Measurements from ENCODE around the gene NAT8L. TPM values are rescaled to one million over a fixed set of nuclear protein-coding genes. Genes with fewer than 3 reads are reported as not detected.
A peak's percentile ranks its signal among the peaks of the same experiment; 100 is the strongest.

NAT8L gene
- total and polyA plus RNA-seq, 2 experiments from 2014 or later, result 1.5 to 2.7 TPM

- no peak overlapping the region for H3K27ac ChIP-seq
- peak overlapping the region; percentile 19 for H2AFZ ChIP-seq
- H3K79me2 ChIP-seq, result no peaks in the 10 kb centered on the region
- no peaks in the 10 kb centered on the region for H4K20me1 ChIP-seq (ENCODE audit: insufficient read depth, poor library complexity, severe bottlenecking)
- no peaks in the 10 kb centered on the region for H3K4me1 ChIP-seq (ENCODE audit: insufficient read depth)
- no peaks in the 10 kb centered on the region for H3K9me3 ChIP-seq (ENCODE audit: low read depth)
- H3K4me3 ChIP-seq, result peak overlapping the region; percentile 85
- TF ChIP-seq EZH2phosphoT487 (IDR thresholded peaks at IDR 0.05; ENCODE audit: low read depth, severe bottlenecking, unreplicated experiment) (no peak), EZH2 (IDR thresholded peaks at IDR 0.05; ENCODE audit: borderline replicate concordance) (peak; percentile 12), CTCF (IDR thresholded peaks at IDR 0.05; ENCODE audit: poor library complexity) (no peak)
- H3K4me2 ChIP-seq, result peak overlapping the region; percentile 88
- H3K27me3 ChIP-seq, result peaks cover 28% of the 10 kb centered on the region
- peak; percentile 38 for DNase-seq (ENCODE audit: low spot score)
- 2% methylated on average over 43 of the region's 93 CpGs for WGBS (ENCODE audit: low lambda C conversion rate, missing lambda C conversion rate)
- no peaks in the 10 kb centered on the region for H3K36me3 ChIP-seq (replicated peaks; ENCODE audit: insufficient read depth, low read depth)
- H3K9me2 ChIP-seq (replicated peaks; ENCODE audit: insufficient read depth), result no peaks in the 10 kb centered on the region
Observed at GRCh38 chr4:2058264-2059045, 672 bp upstream of the NAT8L start.

- H3K4me3 ChIP-seq, result no peak overlapping the region
- H3K27me3 ChIP-seq, result peaks cover 28% of the 10 kb centered on the region
- no peaks in the 10 kb centered on the region for H3K79me2 ChIP-seq
- H4K20me1 ChIP-seq (ENCODE audit: insufficient read depth, poor library complexity, severe bottlenecking), result no peaks in the 10 kb centered on the region
- H3K4me2 ChIP-seq, result peak overlapping the region; percentile 73
- no peaks in the 10 kb centered on the region for H3K9me2 ChIP-seq (replicated peaks; ENCODE audit: insufficient read depth)
- DNase-seq (ENCODE audit: low spot score), result peak; percentile 53
- H3K36me3 ChIP-seq (replicated peaks; ENCODE audit: insufficient read depth, low read depth), result no peaks in the 10 kb centered on the region
- no peak overlapping the region for H2AFZ ChIP-seq
- no peak overlapping the region for H3K27ac ChIP-seq
- no peaks in the 10 kb centered on the region for H3K9me3 ChIP-seq (ENCODE audit: low read depth)
- no peak for TF ChIP-seq EZH2phosphoT487 (IDR thresholded peaks at IDR 0.05; ENCODE audit: low read depth, severe bottlenecking, unreplicated experiment)
- TF ChIP-seq CTCF (IDR thresholded peaks at IDR 0.05; ENCODE audit: poor library complexity), result no peak
- peak; percentile 61 for TF ChIP-seq EZH2 (IDR thresholded peaks at IDR 0.05; ENCODE audit: borderline replicate concordance)
- H3K4me1 ChIP-seq (ENCODE audit: insufficient read depth), result no peaks in the 10 kb centered on the region
- WGBS (ENCODE audit: low lambda C conversion rate, missing lambda C conversion rate), result 12% methylated on average over 26 of the region's 102 CpGs
Observed at GRCh38 chr4:2059726-2060602, 837 bp downstream of the NAT8L start.

- Histone ChIP-seq H3K79me2 (no peaks in the 10 kb centered on the region), H3K9me2 (replicated peaks; ENCODE audit: insufficient read depth) (no peaks in the 10 kb centered on the region), H3K4me3 (no peak overlapping the region), H3K9me3 (ENCODE audit: low read depth) (no peaks in the 10 kb centered on the region), H3K4me1 (ENCODE audit: insufficient read depth) (no peaks in the 10 kb centered on the region), H2AFZ (no peak overlapping the region), H3K27me3 (peaks cover 28% of the 10 kb centered on the region), H3K36me3 (replicated peaks; ENCODE audit: insufficient read depth, low read depth) (no peaks in the 10 kb centered on the region), H3K27ac (no peak overlapping the region), H3K4me2 (peak overlapping the region; percentile 73), H4K20me1 (ENCODE audit: insufficient read depth, poor library complexity, severe bottlenecking) (no peaks in the 10 kb centered on the region)
- DNase-seq (ENCODE audit: low spot score), result peak; percentile 54
- TF ChIP-seq EZH2 (IDR thresholded peaks at IDR 0.05; ENCODE audit: borderline replicate concordance), result peak; percentile 66
- no peak for TF ChIP-seq CTCF (IDR thresholded peaks at IDR 0.05; ENCODE audit: poor library complexity)
- 18% methylated on average over 26 of the region's 54 CpGs for WGBS (ENCODE audit: low lambda C conversion rate, missing lambda C conversion rate)
Observed at GRCh38 chr4:2060611-2061185, 1.6 kb downstream of the NAT8L start.
